Measurements from ENCODE around the gene EMID1. TPM values are rescaled to one million over a fixed set of nuclear protein-coding genes. Genes with fewer than 3 reads are reported as not detected.

Gene EMID1
- total RNA-seq, 1 donor from 2014 or later: 0.64 TPM

- H3K9me3 ChIP-seq: no peaks in the 10 kb centered on the region
- no peaks in the 10 kb centered on the region for H3K36me3 ChIP-seq
- H3K27me3 ChIP-seq: no peaks in the 10 kb centered on the region
- H3K27ac ChIP-seq: no peak overlapping the region
- intact Hi-C loops (cut with DNase I): no loop called here
- DNase-seq (ENCODE audit: low spot score in 2 of 2): no peak
- H3K4me1 ChIP-seq: no peaks in the 10 kb centered on the region
- no peak for TF ChIP-seq CTCF (IDR thresholded peaks at IDR 0.05)
- no peak overlapping the region for H3K4me3 ChIP-seq
Observed at GRCh38 chr22:29163808-29164207, 41.9 kb upstream of the EMID1 start.

GRCh38 chr22:29165321-29166060 lies 40.2 kb upstream of the EMID1 start:
- intact Hi-C loops (cut with DNase I): no loop called here
- Histone ChIP-seq H3K36me3 (no peaks in the 10 kb centered on the region), H3K4me3 (no peak overlapping the region), H3K27me3 (no peaks in the 10 kb centered on the region), H3K4me1 (no peaks in the 10 kb centered on the region), H3K27ac (no peak overlapping the region), H3K9me3 (no peaks in the 10 kb centered on the region)
- no peak for DNase-seq (ENCODE audit: low spot score in 2 of 2)
- TF ChIP-seq CTCF (IDR thresholded peaks at IDR 0.05): no peak

GRCh38 chr22:29166180-29166579 lies 39.5 kb upstream of the EMID1 start:
- H3K27ac ChIP-seq: no peak overlapping the region
- no peaks in the 10 kb centered on the region for H3K4me1 ChIP-seq
- no peaks in the 10 kb centered on the region for H3K9me3 ChIP-seq
- no peak for TF ChIP-seq CTCF (IDR thresholded peaks at IDR 0.05)
- H3K27me3 ChIP-seq: no peaks in the 10 kb centered on the region
- H3K4me3 ChIP-seq: no peak overlapping the region
- DNase-seq (ENCODE audit: low spot score in 2 of 2): no peak
- intact Hi-C loops (cut with DNase I): no loop called here
- no peaks in the 10 kb centered on the region for H3K36me3 ChIP-seq

GRCh38 chr22:29167032-29167911 lies 38.4 kb upstream of the EMID1 start:
- no peak overlapping the region for H3K4me3 ChIP-seq
- H3K36me3 ChIP-seq: no peaks in the 10 kb centered on the region
- intact Hi-C loops (cut with DNase I): no loop called here
- no peaks in the 10 kb centered on the region for H3K9me3 ChIP-seq
- no peaks in the 10 kb centered on the region for H3K4me1 ChIP-seq
- DNase-seq (ENCODE audit: low spot score in 2 of 2): no peak
- H3K27me3 ChIP-seq: no peaks in the 10 kb centered on the region
- no peak for TF ChIP-seq CTCF (IDR thresholded peaks at IDR 0.05)
- H3K27ac ChIP-seq: no peak overlapping the region

GRCh38 chr22:29171721-29172120 lies 34.0 kb upstream of the EMID1 start:
- Histone ChIP-seq H3K36me3 (no peaks in the 10 kb centered on the region), H3K9me3 (peaks cover 4 to 19% of the 10 kb centered on the region in 2 donors), H3K4me1 (no peaks in the 10 kb centered on the region), H3K4me3 (no peak overlapping the region), H3K27me3 (no peaks in the 10 kb centered on the region), H3K27ac (no peak overlapping the region)
- TF ChIP-seq CTCF (IDR thresholded peaks at IDR 0.05): no peak
- intact Hi-C loops (cut with DNase I): no loop called here
- DNase-seq (ENCODE audit: low spot score in 2 of 2): no peak
